NCI-H524 treated with DMSO at 0.1 percent for 48 hours (cell line): Measurements from ENCODE around the gene CNBD2.
"Not testable (repeated sequence)": the region's sequence is repeated elsewhere in the genome, so short reads cannot be mapped to it uniquely, and the experiment has no call there.

Source experiments
- DNase-seq: peaks from one replicate; lab custom pipeline; 2025; lab: John Stamatoyannopoulos, UW

CNBD2 gene

GRCh38 chr20:36063916-36064657 is 95.7 kb downstream of the CNBD2 start:
- peak; percentile 23 for DNase-seq

- DNase-seq, result peak; percentile 61
Measured at GRCh38 chr20:36064658-36065426, 96.5 kb downstream of the CNBD2 start.

DNA sequence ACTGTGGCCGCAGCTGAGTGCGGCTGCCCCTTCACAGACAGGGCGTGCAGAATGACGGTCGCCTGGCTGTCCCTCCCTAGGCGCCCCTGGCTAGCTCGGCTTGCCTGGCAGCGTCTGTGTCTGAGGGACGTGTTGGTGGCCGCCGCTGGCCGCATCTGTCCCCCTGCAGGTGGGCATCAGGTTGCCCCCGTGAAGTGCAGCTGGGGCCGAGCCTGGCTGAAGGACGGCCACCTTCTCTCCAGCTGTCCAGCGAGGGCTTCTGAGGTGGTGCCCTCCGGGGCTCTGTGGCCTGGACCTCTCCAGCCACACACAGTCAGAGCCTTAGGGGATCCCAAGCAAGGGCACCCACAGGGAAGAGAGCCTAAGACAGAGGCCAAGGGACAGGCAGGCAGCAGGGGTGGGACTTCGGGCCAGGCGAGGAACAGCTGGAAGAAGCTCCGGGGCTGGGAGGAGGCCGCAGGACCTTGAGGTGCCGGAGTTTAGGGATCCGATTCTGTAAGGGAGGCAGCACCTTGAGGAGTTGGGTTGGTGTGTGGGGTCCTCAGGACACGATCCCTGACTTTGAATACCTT is 97.1 kb downstream of the CNBD2 start:
- no peak for DNase-seq

DNA sequence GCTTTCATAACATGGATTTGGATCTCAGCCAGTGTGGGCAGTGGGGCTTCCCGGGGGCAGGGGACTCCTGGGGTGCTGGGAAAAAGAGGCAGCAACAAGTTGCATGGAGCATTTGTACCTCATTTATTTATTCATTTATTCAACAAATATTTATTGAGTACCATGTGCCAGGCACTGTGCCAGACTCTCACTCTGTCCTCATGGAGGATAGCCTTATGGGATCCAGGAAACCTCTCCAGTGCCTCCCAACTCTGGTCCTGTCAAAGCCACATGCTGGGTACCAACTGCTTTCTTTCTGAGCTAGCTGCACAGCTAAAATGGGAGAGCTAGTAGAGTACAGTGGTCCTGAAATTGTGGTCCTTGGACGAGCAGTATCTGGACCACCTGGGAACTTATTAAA is 98.4 kb downstream of the CNBD2 start:
- no peak for DNase-seq

DNA sequence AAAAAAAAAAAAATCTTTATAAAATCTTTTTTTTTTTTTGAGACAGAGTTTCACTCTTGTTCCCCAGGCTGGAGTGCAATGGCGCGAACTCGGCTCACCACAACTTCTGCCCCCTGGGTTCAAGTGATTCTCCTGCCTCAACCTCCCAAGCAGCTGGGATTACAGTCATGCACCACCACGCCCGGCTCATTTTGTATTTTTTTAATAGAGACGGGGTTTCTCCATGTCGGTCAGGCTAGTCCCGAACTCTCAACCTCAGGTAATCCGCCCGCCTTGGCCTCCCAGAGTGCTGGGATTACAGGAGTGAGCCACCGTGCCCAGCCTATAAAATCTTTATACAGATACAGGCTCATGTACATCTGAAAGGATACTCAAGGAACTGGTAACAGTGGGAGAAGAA is 100.1 kb downstream of the CNBD2 start:
- DNase-seq, result not testable (repeated sequence)

GRCh38 chr20:36070451-36070850 is 102.1 kb downstream of the CNBD2 start:
- no peak for DNase-seq

DNA sequence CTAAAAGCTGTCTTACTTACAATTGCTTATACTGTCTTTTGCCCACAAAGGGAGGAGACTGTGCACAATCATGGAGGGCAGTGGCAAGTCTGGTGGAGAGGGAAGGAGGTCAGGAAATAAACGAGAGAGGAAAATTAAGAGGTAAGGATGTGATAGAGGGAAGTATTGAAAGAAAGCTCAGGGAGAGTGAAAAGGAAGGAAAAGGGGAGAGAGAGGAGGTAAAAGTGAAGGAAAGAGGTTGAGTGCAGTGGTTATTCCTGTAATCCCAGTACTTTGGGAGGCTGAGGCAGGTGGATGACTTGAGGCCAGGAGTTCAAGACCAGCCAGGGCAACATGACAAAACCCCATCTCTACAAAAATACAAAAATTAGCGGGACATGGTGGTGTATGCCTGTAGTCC is 103.5 kb downstream of the CNBD2 start:
- DNase-seq, result no peak

DNA sequence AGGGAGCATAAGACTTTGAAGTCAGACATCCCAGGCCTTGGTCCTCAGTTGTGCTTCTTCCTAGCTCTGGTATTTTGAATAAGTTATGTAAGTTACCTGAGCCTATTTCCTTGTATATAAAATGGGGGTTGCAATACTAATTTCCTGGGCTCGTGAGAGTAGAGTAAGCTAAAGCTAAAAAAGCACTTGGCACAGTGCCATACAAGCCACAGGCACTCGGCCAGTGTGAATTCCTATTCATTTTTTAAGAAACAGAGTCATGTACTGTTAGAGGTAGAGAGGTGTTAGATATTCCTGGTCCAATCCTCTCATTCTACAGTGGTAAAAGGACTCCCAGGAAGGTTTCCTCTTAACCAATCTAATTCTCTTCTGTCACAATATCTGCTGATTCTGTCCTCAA is 106.6 kb downstream of the CNBD2 start:
- DNase-seq, result no peak

DNA sequence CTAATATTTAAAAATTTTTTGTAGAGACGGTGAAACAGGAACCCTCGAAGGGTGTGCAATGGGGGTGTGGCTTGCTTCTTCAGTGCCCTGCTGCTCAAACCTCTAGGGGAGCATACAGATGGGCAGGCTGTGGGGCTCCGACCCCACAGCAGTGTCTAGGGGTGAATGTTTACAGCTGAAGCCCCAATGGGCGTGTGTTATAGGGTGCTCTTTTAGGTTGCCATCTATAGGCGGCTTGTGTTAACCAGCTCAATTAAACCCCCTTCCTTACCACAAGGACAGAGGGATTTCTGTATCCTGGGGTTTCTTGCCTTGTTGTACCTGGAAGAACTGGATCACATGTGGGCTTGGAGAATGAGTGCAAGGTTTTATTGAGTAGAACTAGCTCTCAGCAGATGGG is 109.4 kb downstream of the CNBD2 start:
- DNase-seq, result not testable (repeated sequence)

DNA sequence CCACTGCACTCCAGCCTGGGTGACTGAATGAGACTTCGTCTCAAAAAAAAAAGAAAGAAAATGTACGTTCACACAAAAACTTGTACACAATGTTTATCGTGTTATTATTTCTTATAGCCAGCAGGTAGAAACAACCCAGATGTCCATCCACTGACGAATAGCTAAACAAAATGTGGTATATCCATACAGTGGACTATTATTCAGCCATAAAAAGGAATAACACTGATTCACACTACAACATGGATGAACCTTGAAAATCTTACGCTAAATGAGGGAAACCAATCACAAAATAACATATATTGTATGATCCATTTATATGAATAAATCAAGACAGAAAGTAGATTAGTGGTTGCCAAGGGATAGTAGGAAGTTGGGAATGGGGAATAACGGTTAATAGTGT is 111.1 kb downstream of the CNBD2 start:
- no peak for DNase-seq

- not testable (repeated sequence) for DNase-seq
Measured at GRCh38 chr20:36079984-36080383, 111.6 kb downstream of the CNBD2 start.
